Hindlimb muscle (tissue), 1 donor: Measurements from ENCODE around the gene OR8D4. TPM values are rescaled to one million over a fixed set of nuclear protein-coding genes. Genes with fewer than 3 reads are reported as not detected.
"Not testable (repeated sequence)": the region's sequence is repeated elsewhere in the genome, so short reads cannot be mapped to it uniquely, and the experiment has no call there.

ENCODE experiments used
- DNase-seq: peaks from one replicate; pipeline ENCODE4 v3.0.0-alpha.2; 2013
- polyA plus RNA-seq: library from polyadenylated mRNA; unstranded; fragments of 120-200 nt; gene quantifications from one replicate; pipeline ENCODE4 v1.2.1, GENCODE V29; 2013; ENCODE audit not compliant: insufficient read length

Gene OR8D4
- polyA plus RNA-seq = 0.18 TPM

DNA sequence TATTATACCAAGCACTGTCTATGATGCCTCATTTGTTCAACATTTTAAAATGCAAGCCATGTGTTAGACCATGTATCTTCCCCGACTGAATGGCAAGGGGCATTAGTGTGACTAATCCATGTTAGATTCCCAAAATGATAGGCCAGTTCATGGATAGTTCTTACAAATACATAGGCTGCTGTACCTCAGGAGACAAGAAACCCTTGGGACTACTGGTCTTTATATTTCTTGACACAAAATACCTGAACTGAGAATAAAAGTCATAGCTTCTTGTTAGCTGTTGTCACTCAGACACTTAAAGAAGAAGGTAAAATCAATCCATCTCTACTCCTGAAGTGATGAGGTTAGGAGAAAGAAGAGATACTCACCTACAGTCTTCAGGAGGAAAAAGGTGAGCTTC lies at the start of gene OR8D4:
Gene OR8D4, plus strand, starts transcription at position 301 of the 400 bp plus-strand sequence. CDS start 4,265 bp downstream, outside the sequence.
- DNase-seq = no peak

DNA sequence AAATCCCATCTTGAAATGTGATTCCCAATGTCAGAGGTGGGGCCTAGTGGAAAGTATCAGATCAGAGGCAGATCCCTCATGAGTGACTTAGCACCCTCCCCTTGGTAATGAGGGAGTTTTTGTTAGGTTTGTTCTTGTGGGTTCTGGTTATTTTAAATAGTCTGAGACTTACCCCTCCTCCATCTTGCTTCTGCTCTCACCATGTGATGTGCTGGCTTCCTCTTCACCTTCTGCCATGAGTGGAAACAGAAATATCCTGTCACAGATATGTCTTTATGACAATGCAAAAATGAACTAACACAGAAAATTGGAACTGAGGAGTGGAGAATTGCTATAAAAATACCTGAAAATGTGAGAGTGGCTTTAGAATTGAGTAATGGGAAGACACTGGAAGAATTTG lies 49.6 kb upstream of the OR8D4 start:
- DNase-seq = no peak

DNA sequence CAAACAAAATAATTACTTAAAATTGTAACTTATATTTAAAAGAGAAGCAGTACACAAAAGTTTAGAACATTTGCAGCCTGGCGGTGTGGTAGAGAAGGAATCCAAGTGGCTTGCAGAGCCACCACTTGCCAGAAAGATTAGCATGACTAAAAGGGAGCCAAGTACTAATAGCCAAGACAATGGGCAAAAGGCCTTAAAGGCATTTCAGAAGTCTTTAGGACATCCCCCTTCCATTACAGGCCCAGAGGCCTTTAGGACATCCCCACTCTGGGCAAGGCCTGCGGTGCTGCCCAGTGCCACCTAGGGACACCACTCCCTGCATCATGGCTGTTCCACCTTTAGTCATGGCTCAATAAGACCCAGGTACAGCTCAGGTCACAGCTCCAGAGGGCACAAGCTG lies 48.9 kb upstream of the OR8D4 start:
- no peak for DNase-seq

DNA sequence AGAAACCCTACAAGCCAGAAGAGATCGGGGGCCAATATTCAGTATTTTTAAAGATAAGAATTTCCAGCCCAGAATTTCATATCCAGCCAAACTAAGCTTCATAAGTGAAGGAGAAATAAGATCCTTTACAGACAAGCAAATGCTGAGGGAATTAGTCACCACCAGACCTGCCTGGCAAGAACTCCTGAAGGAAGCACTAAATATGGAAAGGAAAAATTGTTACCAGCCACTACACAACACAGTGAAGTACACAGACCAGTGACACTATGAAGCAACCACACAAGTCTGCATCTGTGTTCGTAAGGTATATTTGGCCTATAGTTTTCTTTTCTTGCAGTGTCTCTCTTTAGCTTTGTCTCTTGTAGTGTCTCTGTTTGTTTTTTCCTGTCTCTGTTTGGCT lies 45.5 kb upstream of the OR8D4 start:
- DNase-seq = no peak

DNA sequence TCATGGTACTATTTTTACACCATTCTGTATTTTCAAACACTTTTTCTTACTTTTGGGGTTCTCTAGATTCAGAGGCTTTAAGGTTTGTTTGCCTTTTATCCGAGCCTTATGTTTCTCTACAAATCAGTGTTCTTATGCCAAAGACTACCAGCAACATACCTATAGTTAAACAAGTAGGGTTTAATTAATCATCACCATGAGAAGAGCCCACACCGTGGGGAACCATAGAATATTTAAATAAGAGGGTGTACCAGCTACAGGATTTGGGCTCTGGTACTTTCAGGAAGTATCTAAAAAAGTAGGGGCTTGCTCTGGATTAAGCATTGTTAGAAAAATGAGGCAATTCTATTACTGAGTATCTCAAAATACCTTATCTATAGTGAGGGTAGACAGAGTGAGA lies 42.2 kb upstream of the OR8D4 start:
- DNase-seq = no peak

DNA sequence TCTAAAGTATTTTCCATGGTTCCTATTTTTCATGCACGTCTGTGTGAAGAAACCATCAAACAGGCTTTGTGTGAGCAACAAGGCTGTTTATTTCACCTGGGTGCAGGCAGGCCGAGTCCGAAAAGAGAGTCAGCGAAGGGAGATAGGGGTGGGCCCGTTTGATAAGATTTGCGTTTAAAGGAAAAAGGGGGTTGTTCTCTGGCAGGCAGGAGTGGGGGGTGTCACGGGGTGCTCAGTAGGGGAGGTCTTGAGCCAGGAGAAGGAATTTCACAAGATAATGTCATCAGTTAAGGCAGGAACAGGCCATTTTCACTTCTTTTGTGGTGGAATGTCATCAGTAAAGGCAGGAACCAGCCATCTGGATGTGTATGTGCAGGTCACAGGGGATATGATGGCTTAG lies 36.7 kb upstream of the OR8D4 start:
- DNase-seq = not testable (repeated sequence)

DNA sequence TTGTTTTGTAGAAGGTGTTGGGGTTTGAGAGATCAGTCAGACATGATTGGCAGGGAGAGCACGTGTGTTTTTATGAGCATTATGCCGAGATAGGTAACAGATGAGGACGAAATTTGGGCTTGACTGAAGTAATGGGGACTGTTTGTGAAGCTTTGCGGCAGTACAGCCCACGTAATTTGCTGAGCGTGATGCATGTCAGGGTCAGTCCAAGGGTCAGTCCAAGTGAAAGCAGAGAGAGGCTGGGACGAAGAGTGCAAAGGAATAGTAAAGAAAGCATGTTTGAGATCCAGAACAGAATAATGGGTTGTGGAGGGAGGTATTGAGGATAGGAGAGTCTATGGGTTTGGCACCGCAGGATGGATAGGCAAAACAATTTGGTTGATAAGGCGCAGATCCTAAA lies 34.2 kb upstream of the OR8D4 start:
- DNase-seq = not testable (repeated sequence)

DNA sequence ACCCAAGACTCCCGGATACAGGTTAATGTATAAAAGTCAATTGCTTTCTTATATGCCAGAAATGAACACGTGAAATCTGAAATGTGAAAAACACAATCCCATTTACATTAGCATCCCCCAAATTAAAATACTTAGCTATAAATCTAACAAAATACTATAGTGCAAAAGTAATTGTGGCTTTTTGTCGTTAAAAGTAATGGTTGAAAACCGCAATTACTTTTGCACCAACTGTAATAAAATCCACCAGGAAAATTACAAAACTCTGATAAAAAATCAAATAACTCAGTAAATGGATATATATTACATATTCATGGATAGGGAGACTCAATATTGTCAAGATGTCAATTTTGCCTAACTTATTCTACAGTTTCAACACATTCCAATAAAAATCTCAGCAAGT lies 21.1 kb upstream of the OR8D4 start:
- DNase-seq = no peak

DNA sequence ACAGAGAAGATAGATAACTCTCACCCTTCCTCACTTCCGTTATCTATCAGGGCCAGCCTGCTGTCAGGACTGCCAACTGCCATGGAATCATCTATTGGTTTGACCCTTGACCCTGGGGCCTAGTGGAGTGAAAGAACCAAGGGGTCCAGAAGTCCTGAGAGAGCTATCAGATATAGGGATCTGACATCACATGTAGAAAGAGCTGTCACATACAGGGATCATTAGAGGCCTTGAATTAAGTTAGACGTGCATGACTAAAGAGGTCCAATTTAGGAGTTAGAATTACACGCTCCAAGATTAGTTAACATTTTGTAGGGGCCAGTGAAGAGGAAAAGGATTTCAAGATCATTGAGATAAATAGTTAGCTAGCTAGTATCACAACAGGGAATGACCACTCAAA lies 16.4 kb upstream of the OR8D4 start, which contains the start of gene TMEM225:
Gene TMEM225, minus strand, starts transcription at position 101 of the 400 bp plus-strand sequence. CDS start 245 bp downstream, outside the sequence.
- DNase-seq = no peak

DNA sequence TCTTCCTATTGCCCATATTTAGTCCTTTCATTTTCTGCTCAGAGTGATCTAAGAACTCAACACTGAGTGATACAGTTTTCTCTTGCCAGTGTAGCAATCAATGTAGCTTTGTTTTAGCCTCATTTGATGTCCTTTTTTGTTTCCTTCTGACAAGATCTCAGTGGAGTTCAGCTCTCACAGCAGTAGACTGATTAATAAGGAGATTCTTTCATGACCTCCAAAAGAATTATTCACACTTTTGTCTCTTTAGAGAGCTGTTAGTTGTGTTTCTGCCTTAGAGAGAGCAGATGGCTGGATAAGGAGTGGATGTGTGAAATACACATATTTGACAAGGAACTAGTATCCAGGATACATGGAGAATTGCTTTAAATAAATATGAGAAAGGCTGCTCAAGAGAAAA lies 9.9 kb upstream of the OR8D4 start:
- DNase-seq = no peak

DNA sequence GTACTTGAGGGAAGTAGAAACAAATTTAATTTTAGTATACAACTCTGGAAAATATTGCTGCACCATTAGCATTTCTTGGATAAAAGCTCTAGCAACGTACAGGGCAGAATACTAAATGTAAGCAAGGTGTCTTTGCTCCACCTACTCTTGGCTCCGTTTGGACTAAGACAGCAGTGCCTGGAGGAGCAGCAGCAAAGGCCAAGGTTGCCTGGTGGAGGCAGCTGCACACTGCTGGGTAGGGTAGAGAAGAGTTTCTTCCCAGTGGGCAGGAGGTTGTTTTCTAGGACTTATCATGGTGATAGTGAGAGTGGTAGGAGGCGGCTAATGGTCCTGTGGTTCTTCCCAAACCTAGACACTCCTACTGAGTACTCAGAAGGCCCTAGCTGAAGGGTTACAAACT lies 2.2 kb upstream of the OR8D4 start:
- DNase-seq = no peak

DNA sequence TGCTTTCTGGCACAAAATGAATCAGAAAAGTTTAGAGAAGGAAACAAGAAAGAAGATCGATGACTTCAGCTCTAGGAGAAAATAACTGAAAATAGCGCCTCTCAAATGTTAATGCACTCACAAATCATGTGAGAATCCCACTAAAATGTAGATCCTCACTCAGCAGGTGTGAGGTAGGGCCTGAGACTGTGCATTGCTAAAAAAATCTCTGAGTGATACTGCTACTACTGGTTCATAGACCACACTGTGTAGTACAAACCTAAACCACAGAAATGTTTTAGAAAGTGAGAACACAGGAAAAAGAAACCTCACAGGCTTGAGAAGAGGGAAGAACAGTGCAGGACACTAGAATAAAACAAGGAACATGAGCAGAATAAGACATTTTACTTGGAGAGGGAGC lies 2.0 kb downstream of the OR8D4 start:
- DNase-seq = no peak

DNA sequence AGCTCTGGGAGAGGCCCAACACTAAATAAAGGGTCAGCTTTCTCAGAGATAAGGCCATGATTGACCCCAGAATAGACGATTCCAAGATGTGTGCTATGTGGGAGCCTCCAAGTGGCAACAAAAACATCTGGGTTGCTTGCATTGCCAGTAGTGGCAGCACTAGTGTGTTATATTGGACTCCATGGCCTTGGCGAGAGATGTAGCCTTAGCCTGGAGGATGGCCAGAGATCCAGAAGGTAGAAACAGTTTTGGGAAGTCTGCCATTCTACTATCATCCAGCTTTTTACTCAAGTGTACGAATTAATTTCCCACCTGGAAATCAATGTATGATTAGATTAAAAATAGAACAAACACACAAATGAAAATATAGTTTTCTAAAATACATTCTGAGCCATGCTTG lies 3.0 kb downstream of the OR8D4 start:
- DNase-seq = no peak

DNA sequence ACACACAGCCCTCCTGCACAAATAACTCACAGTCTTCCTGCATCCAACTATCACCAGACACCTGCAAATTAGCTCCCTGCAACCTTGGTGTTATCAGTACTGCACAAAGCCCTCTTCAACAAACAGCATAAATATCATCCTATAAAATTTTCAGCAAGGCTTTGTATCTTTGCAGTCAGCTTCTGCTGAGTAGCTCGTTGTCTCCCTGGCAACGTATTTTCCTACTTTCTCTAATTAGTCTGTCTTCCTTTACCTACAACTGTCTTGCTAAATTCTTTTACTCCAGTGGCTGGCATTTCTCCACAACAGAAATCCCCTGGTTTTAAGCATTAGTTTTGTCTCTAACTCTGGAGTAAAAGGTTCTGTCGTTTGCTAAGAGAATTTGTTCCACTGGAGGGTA lies 3.9 kb downstream of the OR8D4 start:
- no peak for DNase-seq

DNA sequence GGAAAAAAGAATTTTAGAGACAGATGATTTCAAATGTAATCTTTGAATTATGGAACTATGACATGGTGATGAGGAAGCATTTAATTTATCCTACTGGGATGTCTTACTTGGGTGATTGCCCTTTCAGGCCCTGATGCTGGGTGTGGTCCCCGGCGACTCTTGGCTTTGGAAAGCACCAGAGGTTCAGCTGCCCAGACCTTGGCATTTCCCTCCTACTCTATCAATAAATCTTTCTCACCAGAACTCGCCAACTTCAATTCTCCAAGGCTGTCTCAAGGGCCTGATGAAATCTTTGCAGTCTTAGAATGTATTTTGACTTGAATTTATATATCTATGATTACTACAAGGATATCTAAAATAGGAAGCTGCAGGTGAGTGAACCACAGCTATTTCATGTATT lies 19.0 kb downstream of the OR8D4 start:
- DNase-seq = no peak

DNA sequence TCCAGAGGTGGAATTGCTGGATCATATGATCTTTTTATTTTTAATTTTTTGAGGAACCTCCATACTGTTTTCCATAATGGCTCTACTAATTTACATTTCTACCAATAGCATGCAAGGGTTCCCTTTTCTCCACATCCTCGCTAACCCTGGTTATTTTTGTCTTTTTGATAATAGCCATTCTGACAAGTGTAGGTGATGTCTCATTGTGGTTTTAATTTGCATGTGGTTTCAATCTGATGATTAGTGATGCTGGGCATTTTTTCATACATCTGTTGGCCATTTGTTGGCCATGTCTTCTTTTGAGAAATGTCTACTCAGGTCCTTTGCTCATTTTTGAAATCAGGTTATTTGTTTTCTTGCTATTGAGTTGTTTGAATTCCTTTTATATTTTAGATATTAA lies 22.1 kb downstream of the OR8D4 start:
- no peak for DNase-seq

DNA sequence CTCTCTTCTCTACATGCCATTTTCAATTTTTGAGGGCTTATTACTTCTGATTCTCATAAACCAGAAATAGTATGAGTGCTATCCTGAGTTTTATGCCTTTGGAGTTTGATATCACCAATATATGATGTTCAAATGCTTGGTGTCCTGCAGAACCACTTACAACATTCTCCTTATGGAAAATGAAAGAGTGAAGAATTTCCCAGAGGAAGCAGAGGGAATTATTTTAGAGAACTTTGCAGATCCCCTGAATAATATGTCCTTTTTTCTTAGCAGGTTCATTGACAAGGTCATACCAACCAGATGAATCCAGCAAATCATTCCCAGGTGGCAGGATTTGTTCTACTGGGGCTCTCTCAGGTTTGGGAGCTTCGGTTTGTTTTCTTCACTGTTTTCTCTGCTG lies 37.4 kb downstream of the OR8D4 start, which contains the start of gene OR4D5:
Gene OR4D5, plus strand, starts transcription at position 301 of the 400 bp plus-strand sequence. Its CDS starts 0 bp downstream, at position 301.
- no peak for DNase-seq

DNA sequence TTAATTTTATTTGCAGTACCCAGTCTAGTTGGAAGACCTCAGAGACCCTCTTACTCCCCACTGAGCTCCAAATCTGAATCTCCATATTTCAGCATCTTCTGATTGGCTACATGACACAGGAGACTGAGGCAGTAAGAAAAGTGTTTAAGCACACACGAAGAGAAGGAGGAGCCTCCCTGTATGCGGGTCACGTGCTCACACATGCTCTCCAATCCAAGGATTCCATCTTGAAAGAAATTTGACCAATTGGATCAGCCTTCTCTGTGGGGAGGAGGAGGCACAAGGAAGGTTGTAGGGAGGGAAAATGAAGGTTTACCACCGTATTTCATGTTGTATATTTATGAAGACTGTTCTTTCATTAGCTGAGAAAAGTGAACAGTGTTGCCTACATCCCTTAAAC lies 40.4 kb downstream of the OR8D4 start:
- no peak for DNase-seq

DNA sequence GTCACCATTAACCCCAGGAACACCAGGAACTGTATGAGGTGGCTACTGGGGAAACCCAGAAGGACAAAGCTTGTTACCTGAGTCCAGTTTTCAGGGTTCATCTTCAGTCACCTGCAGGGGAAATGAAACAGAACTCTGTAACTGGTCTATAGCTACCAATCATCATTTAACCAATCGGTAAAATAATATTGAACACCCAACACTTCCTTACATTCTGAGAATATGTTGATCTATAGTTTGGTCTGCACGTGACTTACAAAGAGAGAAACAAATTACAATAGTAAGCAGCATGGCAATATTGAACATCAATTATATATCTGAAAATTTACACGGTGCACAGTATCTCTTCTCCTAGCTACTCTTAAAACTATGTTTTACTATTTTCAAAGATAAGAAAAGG lies 41.8 kb downstream of the OR8D4 start, which contains the start of gene OR6T1:
Gene OR6T1, minus strand, starts transcription at position 101 of the 400 bp plus-strand sequence. Its CDS starts 0 bp downstream, at position 101.
- DNase-seq = no peak

DNA sequence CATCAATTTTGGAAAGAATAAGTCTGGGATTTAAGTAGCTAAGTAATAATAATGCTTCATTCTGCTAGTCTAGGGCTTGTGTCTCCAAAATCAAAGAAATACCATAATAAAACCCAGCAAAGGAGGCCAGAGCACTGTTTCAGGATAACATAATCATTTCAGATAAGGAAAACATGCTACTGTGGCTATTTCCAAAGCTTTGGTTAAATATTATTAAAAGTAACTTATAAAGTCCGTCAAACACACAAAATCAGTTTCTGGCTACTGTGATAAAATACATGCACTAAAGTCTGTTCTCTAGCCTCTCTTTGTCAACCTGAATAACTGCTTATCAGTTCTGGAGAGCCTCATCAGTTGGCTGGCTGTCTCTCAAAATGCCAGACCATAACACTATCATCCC lies 43.2 kb downstream of the OR8D4 start:
- DNase-seq = no peak

DNA sequence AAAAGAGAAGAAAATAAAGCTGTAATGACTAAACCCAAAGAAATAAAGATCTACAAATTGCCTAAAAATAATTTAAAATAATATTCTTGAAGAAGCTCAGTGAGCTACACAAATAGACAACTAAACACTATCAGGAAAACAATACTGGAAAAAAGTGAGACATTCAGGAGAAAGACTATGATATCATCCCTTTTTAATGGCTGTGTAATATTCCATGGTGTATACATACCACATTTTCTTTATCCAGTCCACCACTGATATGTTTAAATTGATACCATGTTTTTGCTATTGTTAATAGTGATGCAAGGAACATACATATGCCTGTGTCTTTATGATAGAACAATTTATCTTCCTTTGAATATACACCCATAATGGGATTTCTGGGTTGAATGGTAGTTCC lies 54.8 kb downstream of the OR8D4 start:
- no peak for DNase-seq
